G401 (cell line): ENCODE data around the gene MTA3. TPM values are rescaled to one million over a fixed set of nuclear protein-coding genes. Genes with fewer than 3 reads are reported as not detected.

Experiments
- DNase-seq: peaks from one replicate; pipeline ENCODE4 v3.0.0-alpha.2; 2015; ENCODE audit warnings: low spot score
- in situ Hi-C: cut with HindIII; loops from 2 replicates; pipeline ENCODE4 v1.10.0; 2016; ENCODE audit warnings: low sequenced_read_pairs, mixed read lengths
- total RNA-seq: library from RNA; depleted of rRNA; stranded (reverse); fragments of >200 nt; shearing (Covaris generic); gene quantifications from 2 replicates; pipeline ENCODE4 v1.2.3, GENCODE V29; 2014

MTA3 gene
- total RNA-seq, 1 experiment from 2014 or later, result 61.2 TPM

- in situ Hi-C loops, result no loop called here
- DNase-seq, result no peak
These were observed 199.7 kb downstream of the MTA3 start for GRCh38 chr2:42767899-42768705.

GRCh38 chr2:42768706-42769256 is 200.3 kb downstream of the MTA3 start:
- no peak for DNase-seq
- in situ Hi-C loops, result no loop called here

GRCh38 chr2:42769583-42770287 is 201.3 kb downstream of the MTA3 start:
- DNase-seq, result no peak
- in situ Hi-C loops, result no loop called here

GRCh38 chr2:42770288-42771131 is 202.1 kb downstream of the MTA3 start:
- in situ Hi-C loops, result no loop called here
- peak; percentile 49 for DNase-seq

GRCh38 chr2:42771546-42772153 is 203.2 kb downstream of the MTA3 start:
- DNase-seq, result no peak
- in situ Hi-C loops, result no loop called here

GRCh38 chr2:42775186-42775585 is 206.8 kb downstream of the MTA3 start:
- in situ Hi-C loops, result no loop called here

GRCh38 chr2:42775810-42776209 is 207.4 kb downstream of the MTA3 start:
- no peak for DNase-seq
- in situ Hi-C loops, result no loop called here

More at GRCh38 chr2:42775186-42775585, 206.8 kb downstream of the MTA3 start:
- DNase-seq, result no peak

- in situ Hi-C loops, result no loop called here
- DNase-seq, result no peak
These were observed 209.7 kb downstream of the MTA3 start for GRCh38 chr2:42777883-42778805.

- no peak for DNase-seq
- in situ Hi-C loops, result no loop called here
These were observed 212.7 kb downstream of the MTA3 start for GRCh38 chr2:42781181-42781580.

GRCh38 chr2:42783511-42783910 is 215.1 kb downstream of the MTA3 start:
- DNase-seq, result no peak
- in situ Hi-C loops, result no loop called here

- no peak for DNase-seq
- in situ Hi-C loops, result no loop called here
These were observed 215.9 kb downstream of the MTA3 start for GRCh38 chr2:42784204-42784880.

- in situ Hi-C loops, result no loop called here
- no peak for DNase-seq
These were observed 218.3 kb downstream of the MTA3 start for GRCh38 chr2:42786561-42787345.

- in situ Hi-C loops, result no loop called here
- DNase-seq, result no peak
These were observed 219.0 kb downstream of the MTA3 start for GRCh38 chr2:42787424-42787787.

GRCh38 chr2:42787788-42788477 is 219.5 kb downstream of the MTA3 start:
- DNase-seq, result no peak
- in situ Hi-C loops, result no loop called here

- no peak for DNase-seq
- in situ Hi-C loops, result no loop called here
These were observed 220.0 kb downstream of the MTA3 start for GRCh38 chr2:42788478-42788793.

GRCh38 chr2:42788882-42789281 is 220.4 kb downstream of the MTA3 start:
- no peak for DNase-seq
- in situ Hi-C loops, result no loop called here
